Body of pancreas (tissue), 4 donors: Measurements from ENCODE around the gene FAM50A.

Experiments used
- POLR2A ChIP-seq, 3 donors: fragments of 450-650 bp; IDR thresholded peaks; one replicate each; pipeline ENCODE4 v1.6.1; 2016; ENCODE audit warnings: antibody characterized with exemption in 3 of 3, mild to moderate bottlenecking in 2 of 3
- TF ChIP-seq, protein P1 (sequence below), 7 experiments: fragments of 450-650 bp in 4 of 7; fragments of 200-600 bp in 3 of 7; sonication (generic) in 3 of 7; IDR thresholded peaks; one replicate each; pipeline ENCODE4 v1.5.1; 2016 to 2019; ENCODE audit warnings: antibody characterized with exemption in 7 of 7

- no peak for TF ChIP-seq POLR2A (IDR thresholded peaks at IDR 0.05)
- TF ChIP-seq, protein P1, sequence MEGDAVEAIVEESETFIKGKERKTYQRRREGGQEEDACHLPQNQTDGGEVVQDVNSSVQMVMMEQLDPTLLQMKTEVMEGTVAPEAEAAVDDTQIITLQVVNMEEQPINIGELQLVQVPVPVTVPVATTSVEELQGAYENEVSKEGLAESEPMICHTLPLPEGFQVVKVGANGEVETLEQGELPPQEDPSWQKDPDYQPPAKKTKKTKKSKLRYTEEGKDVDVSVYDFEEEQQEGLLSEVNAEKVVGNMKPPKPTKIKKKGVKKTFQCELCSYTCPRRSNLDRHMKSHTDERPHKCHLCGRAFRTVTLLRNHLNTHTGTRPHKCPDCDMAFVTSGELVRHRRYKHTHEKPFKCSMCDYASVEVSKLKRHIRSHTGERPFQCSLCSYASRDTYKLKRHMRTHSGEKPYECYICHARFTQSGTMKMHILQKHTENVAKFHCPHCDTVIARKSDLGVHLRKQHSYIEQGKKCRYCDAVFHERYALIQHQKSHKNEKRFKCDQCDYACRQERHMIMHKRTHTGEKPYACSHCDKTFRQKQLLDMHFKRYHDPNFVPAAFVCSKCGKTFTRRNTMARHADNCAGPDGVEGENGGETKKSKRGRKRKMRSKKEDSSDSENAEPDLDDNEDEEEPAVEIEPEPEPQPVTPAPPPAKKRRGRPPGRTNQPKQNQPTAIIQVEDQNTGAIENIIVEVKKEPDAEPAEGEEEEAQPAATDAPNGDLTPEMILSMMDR (IDR thresholded peaks at IDR 0.05), result no peak
These were observed 41.5 kb downstream of the FAM50A start for GRCh38 chrX:154485150-154486051.
